ENCODE data around the gene AWAT1.

The AWAT1 gene

GRCh38 chrX:70254909-70255308 lies 20.5 kb downstream of the AWAT1 start:
- Histone ChIP-seq H4K8ac (ENCODE audit: low read depth, low read length) (no peak overlapping the region), H3K18ac (ENCODE audit: low read length) (no peak overlapping the region), H2BK5ac (ENCODE audit: low read length) (no peak overlapping the region), H3K9ac (ENCODE audit: low read length) (no peak overlapping the region), H3K4me1 (ENCODE audit: control insufficient read depth, low read depth, low read length) (no peaks in the 10 kb centered on the region), H2AK5ac (ENCODE audit: low read length) (no peak overlapping the region), H3K79me2 (ENCODE audit: control insufficient read depth, insufficient read depth, low read length) (no peaks in the 10 kb centered on the region), H2BK120ac (ENCODE audit: low read depth, low read length) (no peak overlapping the region), H4K5ac (ENCODE audit: low read length) (no peak overlapping the region), H3K79me1 (ENCODE audit: low read length) (no peaks in the 10 kb centered on the region), H3K56ac (ENCODE audit: low read length) (no peak overlapping the region), H3K27ac (ENCODE audit: low read depth, low read length) (no peak overlapping the region), H3K4ac (ENCODE audit: low read depth, low read length) (no peak overlapping the region), H3K4me3 (ENCODE audit: low read length) (no peak overlapping the region), H2BK15ac (replicated peaks; ENCODE audit: low read depth) (no peak overlapping the region), H3K27me3 (ENCODE audit: insufficient read depth, low read length, poor library complexity) (no peaks in the 10 kb centered on the region), H3K36me3 (ENCODE audit: control insufficient read depth, insufficient read depth, low read length) (no peaks in the 10 kb centered on the region), H3K4me2 (ENCODE audit: low read length) (no peak overlapping the region), H3K23ac (ENCODE audit: low read length) (no peak overlapping the region)
- no peak for DNase-seq
- no CpG with 5 or more reads among the region's 3 CpGs for WGBS (ENCODE audit: extremely low coverage, insufficient coverage, low lambda C conversion rate)

GRCh38 chrX:70255452-70255851 lies 21.0 kb downstream of the AWAT1 start:
- H3K79me2 ChIP-seq (ENCODE audit: control insufficient read depth, insufficient read depth, low read length) = no peaks in the 10 kb centered on the region
- H4K8ac ChIP-seq (ENCODE audit: low read depth, low read length) = no peak overlapping the region
- H2BK5ac ChIP-seq (ENCODE audit: low read length) = no peak overlapping the region
- H2BK15ac ChIP-seq (replicated peaks; ENCODE audit: low read depth) = no peak overlapping the region
- no peaks in the 10 kb centered on the region for H3K27me3 ChIP-seq (ENCODE audit: insufficient read depth, low read length, poor library complexity)
- H3K23ac ChIP-seq (ENCODE audit: low read length) = no peak overlapping the region
- no peak overlapping the region for H3K4ac ChIP-seq (ENCODE audit: low read depth, low read length)
- no peaks in the 10 kb centered on the region for H3K4me1 ChIP-seq (ENCODE audit: control insufficient read depth, low read depth, low read length)
- DNase-seq = no peak
- no peak overlapping the region for H3K9ac ChIP-seq (ENCODE audit: low read length)
- H3K4me2 ChIP-seq (ENCODE audit: low read length) = no peak overlapping the region
- WGBS (ENCODE audit: extremely low coverage, insufficient coverage, low lambda C conversion rate) = no CpG with 5 or more reads among the region's 2 CpGs
- no peak overlapping the region for H4K5ac ChIP-seq (ENCODE audit: low read length)
- H2AK5ac ChIP-seq (ENCODE audit: low read length) = no peak overlapping the region
- H2BK120ac ChIP-seq (ENCODE audit: low read depth, low read length) = no peak overlapping the region
- H3K36me3 ChIP-seq (ENCODE audit: control insufficient read depth, insufficient read depth, low read length) = no peaks in the 10 kb centered on the region
- H3K56ac ChIP-seq (ENCODE audit: low read length) = no peak overlapping the region
- H3K4me3 ChIP-seq (ENCODE audit: low read length) = no peak overlapping the region
- no peaks in the 10 kb centered on the region for H3K79me1 ChIP-seq (ENCODE audit: low read length)
- H3K27ac ChIP-seq (ENCODE audit: low read depth, low read length) = no peak overlapping the region
- H3K18ac ChIP-seq (ENCODE audit: low read length) = no peak overlapping the region

- Histone ChIP-seq H2AK5ac (ENCODE audit: low read length) (no peak overlapping the region), H2BK120ac (ENCODE audit: low read depth, low read length) (no peak overlapping the region), H3K79me2 (ENCODE audit: control insufficient read depth, insufficient read depth, low read length) (no peaks in the 10 kb centered on the region), H3K4ac (ENCODE audit: low read depth, low read length) (no peak overlapping the region), H3K56ac (ENCODE audit: low read length) (no peak overlapping the region), H2BK5ac (ENCODE audit: low read length) (no peak overlapping the region), H4K5ac (ENCODE audit: low read length) (no peak overlapping the region), H3K9ac (ENCODE audit: low read length) (no peak overlapping the region), H2BK15ac (replicated peaks; ENCODE audit: low read depth) (no peak overlapping the region), H3K27ac (ENCODE audit: low read depth, low read length) (no peak overlapping the region), H3K23ac (ENCODE audit: low read length) (no peak overlapping the region), H3K36me3 (ENCODE audit: control insufficient read depth, insufficient read depth, low read length) (no peaks in the 10 kb centered on the region), H3K27me3 (ENCODE audit: insufficient read depth, low read length, poor library complexity) (no peaks in the 10 kb centered on the region), H3K79me1 (ENCODE audit: low read length) (no peaks in the 10 kb centered on the region), H4K8ac (ENCODE audit: low read depth, low read length) (no peak overlapping the region), H3K4me2 (ENCODE audit: low read length) (no peak overlapping the region), H3K18ac (ENCODE audit: low read length) (no peak overlapping the region), H3K4me3 (ENCODE audit: low read length) (no peak overlapping the region), H3K4me1 (ENCODE audit: control insufficient read depth, low read depth, low read length) (no peaks in the 10 kb centered on the region)
- WGBS (ENCODE audit: extremely low coverage, insufficient coverage, low lambda C conversion rate) = no CpG with 5 or more reads among the region's 5 CpGs
- no peak for DNase-seq
Measured at GRCh38 chrX:70257423-70258288, 23.2 kb downstream of the AWAT1 start.

DNA sequence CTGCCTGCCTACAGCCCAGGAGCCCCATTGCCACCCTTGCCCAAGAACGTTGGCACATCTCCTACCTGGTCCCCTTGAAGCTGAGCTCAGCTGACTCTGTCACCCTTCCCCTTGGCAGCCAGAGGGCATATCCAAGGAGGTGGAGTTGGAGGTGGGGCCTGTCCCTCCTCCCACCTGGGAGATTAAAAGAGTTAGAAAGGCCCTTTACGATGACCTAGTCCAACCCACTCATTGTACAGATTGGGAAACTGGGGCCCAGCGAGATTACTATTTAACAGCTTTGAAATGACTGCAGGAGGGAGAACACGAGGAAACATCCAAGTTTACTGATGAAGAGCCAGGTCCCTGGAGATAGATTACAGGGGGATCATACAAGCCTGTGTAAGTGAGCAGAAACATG lies 25.6 kb downstream of the AWAT1 start, which contains the start of gene P2RY4:
Gene P2RY4 (minus strand): TSS at position 101 of the 400 bp plus-strand sequence. CDS start 580 bp downstream, outside the sequence.
- Histone ChIP-seq H2AK5ac (ENCODE audit: low read length) (no peak within 1 kb of the TSS), H2BK5ac (ENCODE audit: low read length) (no peak within 1 kb of the TSS), H3K27ac (ENCODE audit: low read depth, low read length) (no peak within 1 kb of the TSS), H3K36me3 (ENCODE audit: control insufficient read depth, insufficient read depth, low read length) (no peaks in the 10 kb centered on the region), H3K4me2 (ENCODE audit: low read length) (no peak within 1 kb of the TSS), H3K18ac (ENCODE audit: low read length) (no peak within 1 kb of the TSS), H3K4me3 (ENCODE audit: low read length) (no peak within 1 kb of the TSS), H3K56ac (ENCODE audit: low read length) (no peak within 1 kb of the TSS), H3K79me1 (ENCODE audit: low read length) (no peaks in the 10 kb centered on the region), H4K5ac (ENCODE audit: low read length) (no peak within 1 kb of the TSS), H3K79me2 (ENCODE audit: control insufficient read depth, insufficient read depth, low read length) (no peaks in the 10 kb centered on the region), H3K23ac (ENCODE audit: low read length) (no peak within 1 kb of the TSS), H2BK120ac (ENCODE audit: low read depth, low read length) (no peak within 1 kb of the TSS), H3K4ac (ENCODE audit: low read depth, low read length) (no peak within 1 kb of the TSS), H4K8ac (ENCODE audit: low read depth, low read length) (no peak within 1 kb of the TSS), H3K4me1 (ENCODE audit: control insufficient read depth, low read depth, low read length) (no peaks in the 10 kb centered on the region), H3K9ac (ENCODE audit: low read length) (no peak within 1 kb of the TSS), H2BK15ac (replicated peaks; ENCODE audit: low read depth) (no peak within 1 kb of the TSS), H3K27me3 (ENCODE audit: insufficient read depth, low read length, poor library complexity) (no peaks in the 10 kb centered on the region)
- DNase-seq = no peak
- WGBS (ENCODE audit: extremely low coverage, insufficient coverage, low lambda C conversion rate) = no CpG with 5 or more reads among the region's 4 CpGs

GRCh38 chrX:70262952-70263567 lies 28.6 kb downstream of the AWAT1 start:
- no peaks in the 10 kb centered on the region for H3K79me2 ChIP-seq (ENCODE audit: control insufficient read depth, insufficient read depth, low read length)
- no peak overlapping the region for H4K8ac ChIP-seq (ENCODE audit: low read depth, low read length)
- no peak overlapping the region for H3K27ac ChIP-seq (ENCODE audit: low read depth, low read length)
- WGBS (ENCODE audit: extremely low coverage, insufficient coverage, low lambda C conversion rate) = no CpG with 5 or more reads among the region's 7 CpGs
- H3K27me3 ChIP-seq (ENCODE audit: insufficient read depth, low read length, poor library complexity) = no peaks in the 10 kb centered on the region
- H3K23ac ChIP-seq (ENCODE audit: low read length) = no peak overlapping the region
- H3K4me3 ChIP-seq (ENCODE audit: low read length) = no peak overlapping the region
- H2BK5ac ChIP-seq (ENCODE audit: low read length) = no peak overlapping the region
- H3K4me1 ChIP-seq (ENCODE audit: control insufficient read depth, low read depth, low read length) = no peaks in the 10 kb centered on the region
- H3K9ac ChIP-seq (ENCODE audit: low read length) = no peak overlapping the region
- H4K5ac ChIP-seq (ENCODE audit: low read length) = no peak overlapping the region
- H3K4me2 ChIP-seq (ENCODE audit: low read length) = no peak overlapping the region
- peak; percentile 74 for DNase-seq
- no peak overlapping the region for H3K4ac ChIP-seq (ENCODE audit: low read depth, low read length)
- H2BK15ac ChIP-seq (replicated peaks; ENCODE audit: low read depth) = no peak overlapping the region
- no peak overlapping the region for H3K18ac ChIP-seq (ENCODE audit: low read length)
- H3K56ac ChIP-seq (ENCODE audit: low read length) = no peak overlapping the region
- no peak overlapping the region for H2AK5ac ChIP-seq (ENCODE audit: low read length)
- H3K79me1 ChIP-seq (ENCODE audit: low read length) = no peaks in the 10 kb centered on the region
- no peaks in the 10 kb centered on the region for H3K36me3 ChIP-seq (ENCODE audit: control insufficient read depth, insufficient read depth, low read length)
- no peak overlapping the region for H2BK120ac ChIP-seq (ENCODE audit: low read depth, low read length)

Data from mesendoderm (in vitro differentiated cells).